NK-92 treated with Interleukin-12 subunit alpha and Interleukin-12 subunit beta, amount 100 ng/mL, for 24 hours (cell line): ENCODE results near the gene KDM4C.
"Not testable (repeated sequence)": the region's sequence is repeated elsewhere in the genome, so short reads cannot be mapped to it uniquely, and the experiment has no call there.

ENCODE experiments used
- DNase-seq: peaks from one replicate; lab custom pipeline; 2025; lab: John Stamatoyannopoulos, UW

KDM4C gene

GRCh38 chr9:6764011-6764410, 6.2 kb downstream of the KDM4C start:
- no peak for DNase-seq

- DNase-seq: no peak
Measured at GRCh38 chr9:6764523-6764922, 6.8 kb downstream of the KDM4C start.

DNA sequence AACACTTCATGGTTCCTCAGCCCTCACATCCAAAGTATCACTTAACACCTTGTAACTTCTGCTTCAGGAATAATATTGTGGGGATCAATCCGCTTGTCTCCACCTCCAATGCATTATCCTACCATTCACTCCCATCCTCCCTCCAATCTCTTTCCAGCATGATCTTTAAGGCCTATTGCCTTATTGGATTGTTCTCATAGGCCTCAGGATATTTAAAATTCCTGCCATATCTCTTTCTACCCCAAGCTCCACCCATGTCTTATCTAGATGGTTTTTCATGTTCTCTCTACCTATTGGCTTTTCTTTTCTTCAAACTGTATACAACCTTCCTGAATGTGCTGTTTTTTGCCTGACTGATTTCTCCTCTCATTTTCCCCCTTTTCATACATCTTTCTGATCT, 7.2 kb downstream of the KDM4C start:
- no peak for DNase-seq

- DNase-seq: no peak
Measured at GRCh38 chr9:6765396-6765795, 7.6 kb downstream of the KDM4C start.

GRCh38 chr9:6766606-6767005, 8.8 kb downstream of the KDM4C start:
- no peak for DNase-seq

DNA sequence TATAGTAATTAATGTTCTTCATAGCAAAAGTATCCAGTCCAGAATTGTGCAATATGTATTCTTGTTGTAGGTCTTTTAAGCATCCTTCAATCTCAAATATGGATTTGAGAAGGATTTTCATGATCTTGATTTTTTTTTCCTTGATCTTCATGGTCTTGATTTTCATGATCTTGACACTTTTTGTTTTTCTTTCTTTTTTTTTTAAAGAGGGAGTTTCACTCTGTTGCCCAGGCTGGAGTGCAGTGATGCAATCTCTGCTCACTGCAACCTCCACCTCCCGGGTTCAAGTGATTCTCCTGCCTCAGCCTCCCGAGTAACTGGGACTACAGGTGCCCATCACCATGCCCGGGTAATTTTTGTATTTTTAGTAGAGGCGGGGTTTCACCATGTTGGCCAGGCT, 10.8 kb downstream of the KDM4C start:
- not testable (repeated sequence) for DNase-seq

DNA sequence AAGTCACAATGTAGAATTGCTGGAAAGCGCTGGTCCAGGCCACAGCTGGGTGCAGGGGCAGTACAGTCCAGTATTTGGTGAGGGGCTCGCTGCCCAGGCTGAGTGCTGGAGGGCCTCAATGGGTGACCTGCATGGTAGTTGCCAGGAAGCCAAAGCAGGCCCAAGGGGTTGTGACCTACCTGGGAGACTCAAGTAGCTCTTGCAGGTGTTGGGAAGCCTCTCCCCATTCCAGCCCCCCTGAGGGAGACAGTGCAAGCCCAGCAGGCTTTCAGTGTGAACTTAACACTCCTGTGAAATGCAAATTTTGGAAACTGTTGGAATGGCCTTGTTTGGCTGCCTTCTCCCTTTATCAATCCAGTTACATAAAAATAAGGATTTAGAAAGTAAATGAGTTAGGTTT, 13.9 kb downstream of the KDM4C start:
- DNase-seq: no peak

- no peak for DNase-seq
Measured at GRCh38 chr9:6777213-6777902, 19.6 kb downstream of the KDM4C start.

- DNase-seq: no peak
Measured at GRCh38 chr9:6779417-6780241, 21.9 kb downstream of the KDM4C start.

GRCh38 chr9:6780690-6781089, 22.9 kb downstream of the KDM4C start:
- DNase-seq: no peak

DNA sequence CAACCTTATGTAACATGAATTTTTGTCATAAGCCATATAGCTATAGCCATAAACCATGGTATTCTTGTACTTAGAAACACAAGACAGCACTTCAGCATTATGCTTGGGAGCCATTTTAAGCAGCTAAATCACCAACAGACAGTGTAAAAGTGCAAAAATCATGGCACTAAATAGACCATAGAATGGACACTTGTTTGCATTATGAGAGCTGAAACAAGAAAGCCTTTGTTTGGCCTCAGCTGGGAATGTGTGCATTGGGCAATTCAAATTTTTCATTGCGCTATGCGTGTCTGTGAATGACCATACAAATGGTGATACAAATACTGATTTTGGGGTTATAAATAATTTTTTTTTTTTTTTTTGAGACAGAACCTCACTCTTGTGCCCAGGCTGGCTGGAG, 23.7 kb downstream of the KDM4C start:
- DNase-seq: no peak

DNA sequence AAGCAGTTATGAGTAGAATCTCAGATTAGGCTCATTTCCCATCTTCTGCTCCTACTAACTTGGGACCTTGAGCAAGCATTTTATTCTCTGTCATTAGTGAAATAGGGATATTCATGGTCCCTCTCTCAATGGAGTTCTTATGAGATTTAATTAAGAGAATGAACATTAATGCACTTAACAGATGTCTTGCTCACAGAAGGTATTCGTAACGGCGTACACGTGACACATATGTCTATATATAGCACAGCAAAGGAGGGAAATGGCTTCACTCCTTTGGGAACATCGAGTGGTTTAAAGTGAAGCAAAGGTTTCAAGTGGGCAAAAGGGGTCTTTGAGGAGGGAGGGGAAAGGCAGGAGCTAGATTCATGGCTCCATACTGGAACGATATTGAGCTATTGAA, 24.6 kb downstream of the KDM4C start:
- no peak for DNase-seq

DNA sequence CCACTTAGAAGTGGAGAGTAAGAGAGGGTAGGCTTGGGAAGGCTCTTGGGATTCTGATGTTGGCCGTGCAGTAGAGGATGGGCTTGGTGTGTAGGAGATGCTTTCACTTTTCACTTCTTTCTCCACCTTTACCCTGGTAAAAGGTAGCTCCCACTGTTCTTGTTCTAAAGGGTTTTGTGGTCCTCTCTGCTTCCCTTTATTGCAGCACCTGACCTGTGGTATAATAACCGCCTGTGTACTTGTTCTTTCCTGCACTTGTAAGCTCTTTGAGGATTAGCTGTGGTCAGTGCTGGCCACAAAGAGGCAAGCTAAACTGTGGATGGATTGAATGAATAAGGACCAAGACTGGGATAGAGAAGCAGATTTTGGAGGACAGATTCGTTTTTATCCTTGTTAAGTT, 25.2 kb downstream of the KDM4C start:
- DNase-seq: no peak

DNA sequence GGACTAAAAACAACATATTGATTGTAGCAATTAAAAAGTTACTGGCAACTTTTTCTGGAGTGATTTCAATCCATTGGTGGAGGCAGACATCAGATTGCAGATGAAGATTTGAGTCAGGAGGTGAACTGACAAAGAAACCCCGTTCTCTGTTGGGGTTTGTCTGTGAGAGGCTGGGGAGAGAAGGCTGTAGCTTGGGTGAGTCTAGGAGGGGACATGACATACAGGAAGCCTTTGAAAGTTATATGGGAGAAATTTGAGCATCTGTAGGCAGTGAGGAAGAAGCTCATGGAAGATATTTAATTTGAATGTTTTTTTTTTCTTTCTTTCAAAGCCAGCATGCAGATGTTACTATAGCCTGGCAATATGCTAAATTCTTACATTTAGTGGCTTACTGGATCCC, 26.0 kb downstream of the KDM4C start:
- no peak for DNase-seq

GRCh38 chr9:6785682-6786081, 27.9 kb downstream of the KDM4C start:
- DNase-seq: no peak

DNA sequence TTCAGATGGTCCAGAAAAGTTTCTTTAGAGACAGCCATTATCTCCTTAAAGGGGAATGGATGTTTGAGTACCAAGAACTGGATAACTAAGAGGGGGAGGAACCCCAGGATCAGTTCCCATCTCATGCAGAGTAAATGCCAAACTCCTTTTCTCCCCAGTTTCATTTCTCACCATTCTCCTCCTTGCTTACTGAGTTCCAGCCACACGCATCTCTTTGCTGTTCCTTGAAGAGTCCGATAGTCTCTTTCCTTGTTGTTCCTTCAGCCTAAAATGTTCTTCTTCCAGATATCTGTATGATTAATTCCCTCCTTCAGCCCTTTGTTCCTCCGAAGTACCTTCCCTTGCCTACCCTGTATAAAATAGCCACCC, 30.0 kb downstream of the KDM4C start:
- no peak for DNase-seq

DNA sequence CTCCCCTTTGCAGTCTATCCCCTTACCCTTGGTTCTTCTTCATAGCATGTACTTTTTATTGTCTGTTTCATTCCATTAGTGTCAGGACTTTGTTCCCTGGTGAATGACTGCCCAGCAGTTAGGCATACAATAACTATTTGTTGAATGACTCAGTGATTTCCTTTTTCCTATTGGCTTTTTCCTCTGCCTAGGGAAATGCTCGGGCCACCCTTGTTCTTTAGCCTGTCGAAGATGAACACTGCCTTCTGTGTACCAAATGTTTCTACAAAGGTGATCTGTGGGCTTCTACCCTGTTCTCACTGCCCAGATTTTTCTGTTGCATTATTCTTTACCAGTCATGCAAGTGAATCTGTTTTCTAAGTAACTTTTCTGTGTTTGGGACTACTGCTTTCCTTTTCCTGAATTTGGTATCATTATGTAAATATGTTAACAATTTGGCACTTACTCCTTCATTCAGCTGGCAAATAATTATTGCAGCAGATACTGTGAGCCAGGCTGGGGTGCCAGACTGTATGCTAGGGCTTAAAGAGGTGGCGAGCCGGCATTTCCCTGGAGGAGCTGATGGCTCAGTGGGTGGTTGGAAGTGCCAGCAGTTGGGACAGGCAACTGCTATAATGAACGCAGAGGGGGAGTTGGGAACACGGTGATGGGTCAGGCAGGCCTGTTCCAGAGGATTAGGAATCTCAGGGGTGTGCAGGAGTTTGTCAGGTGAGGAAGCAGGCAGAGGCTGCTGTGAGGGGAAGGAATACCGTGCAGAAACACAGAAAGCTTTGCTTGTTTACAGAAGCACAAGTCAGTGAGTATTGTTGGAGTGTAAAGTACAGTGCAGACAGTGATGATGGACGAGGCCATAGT, 30.6 kb downstream of the KDM4C start:
- DNase-seq: no peak

DNA sequence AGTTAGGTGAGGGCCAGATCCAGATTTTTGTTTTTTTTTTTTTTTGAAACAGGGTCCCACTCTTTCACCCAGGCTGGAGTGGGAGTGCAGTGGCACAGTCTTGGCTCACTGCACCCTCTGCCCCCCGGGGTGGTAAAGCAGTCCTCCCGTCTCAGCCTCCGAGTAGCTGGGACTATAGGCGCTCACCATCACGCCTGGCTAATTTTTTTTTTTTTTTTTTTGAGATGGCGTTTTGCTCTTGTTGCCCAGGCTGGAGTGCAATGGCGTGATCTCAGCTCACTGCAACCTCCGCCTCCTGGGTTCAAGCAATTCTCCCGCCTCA, 31.2 kb downstream of the KDM4C start:
- DNase-seq: not testable (repeated sequence)

DNA sequence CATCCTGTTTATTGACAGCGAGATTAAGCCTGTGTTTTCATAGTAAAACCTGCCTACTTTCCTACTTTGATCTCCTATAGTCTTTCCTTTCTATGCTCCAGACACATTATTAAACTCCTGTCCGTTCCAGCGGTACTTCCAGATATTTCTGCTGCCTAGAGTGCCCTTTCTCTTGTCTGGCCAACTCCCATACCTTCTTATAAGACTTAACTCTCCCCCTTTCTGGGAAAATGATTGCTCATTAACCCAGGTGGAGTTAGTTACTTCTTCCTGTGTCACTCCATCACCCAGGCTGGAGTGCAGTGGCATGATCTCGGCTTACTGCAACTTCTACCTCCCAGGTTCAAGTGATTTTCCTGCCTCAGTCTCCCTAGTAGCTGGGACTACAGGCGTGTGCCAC, 33.1 kb downstream of the KDM4C start:
- DNase-seq: no peak

DNA sequence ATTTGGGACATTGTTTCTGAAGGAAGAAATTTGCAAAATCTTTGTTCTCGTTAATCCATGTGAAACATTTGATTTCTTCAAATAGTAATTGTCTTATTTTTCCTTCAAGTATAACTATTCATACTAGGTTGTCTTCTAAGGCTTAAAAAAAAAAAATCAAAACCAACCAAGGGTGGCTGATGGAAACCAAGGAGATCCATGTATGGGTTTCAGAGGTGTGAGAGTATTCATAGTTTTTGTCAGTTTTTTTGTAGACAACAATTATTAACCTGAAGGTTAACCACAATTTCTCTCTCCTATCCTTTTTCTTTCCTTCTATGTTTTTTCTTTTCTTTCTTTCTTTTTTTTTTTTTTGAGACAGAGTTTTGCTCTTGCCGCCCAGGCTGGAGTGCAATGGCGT, 35.4 kb downstream of the KDM4C start:
- DNase-seq: no peak

DNA sequence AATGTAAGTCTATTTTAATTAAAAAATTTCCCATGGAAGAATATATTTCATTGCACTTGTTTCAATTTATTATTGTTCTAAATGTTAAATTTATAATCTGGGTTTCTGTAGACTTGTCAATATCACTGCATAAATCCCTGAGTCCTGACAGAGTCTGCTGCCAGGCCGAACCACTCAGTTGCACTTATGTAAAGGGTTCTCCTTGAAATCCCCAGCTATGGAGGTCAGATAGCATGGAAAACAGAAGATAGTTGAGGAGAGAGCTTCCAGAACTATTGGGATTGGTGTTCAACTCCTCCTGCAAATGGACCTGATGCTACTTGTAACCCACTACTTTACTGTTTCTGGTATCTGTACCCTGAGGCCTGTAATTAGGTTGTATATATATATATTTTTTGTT, 37.2 kb downstream of the KDM4C start:
- DNase-seq: no peak

GRCh38 chr9:6802926-6803325, 45.2 kb downstream of the KDM4C start:
- no peak for DNase-seq

DNA sequence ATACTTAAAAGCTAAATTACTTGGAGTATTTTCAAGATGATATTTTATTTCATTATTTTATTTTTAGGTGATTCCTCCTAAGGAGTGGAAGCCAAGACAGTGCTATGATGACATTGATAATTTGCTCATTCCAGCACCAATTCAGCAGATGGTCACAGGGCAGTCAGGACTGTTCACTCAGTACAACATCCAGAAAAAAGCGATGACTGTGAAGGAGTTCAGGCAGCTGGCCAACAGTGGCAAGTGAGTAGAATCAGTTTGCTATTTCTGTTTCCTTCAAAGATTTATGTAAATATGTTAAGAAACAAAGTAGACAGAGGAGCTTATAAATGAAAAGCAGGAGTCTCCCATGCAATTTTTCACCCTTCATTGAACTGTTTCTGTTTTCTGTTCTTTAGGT, 47.8 kb downstream of the KDM4C start:
- no peak for DNase-seq
